Fibroblast of mammary gland (primary cell): ENCODE results near the gene PAIP2.

Source experiments
- DNase-seq: peaks from one replicate; pipeline ENCODE4 v3.0.0-alpha.2; 2010; ENCODE audit warnings: low read depth
- H3K4me3 ChIP-seq: 2 replicates; pipeline ENCODE4 v1.5.1; 2011; ENCODE audit warnings: low read depth, mild to moderate bottlenecking, low read length, moderate library complexity; ENCODE audit not compliant: control insufficient read depth
- TF ChIP-seq, protein P1 (sequence below): conservative IDR thresholded peaks from 2 replicates; pipeline ENCODE4 v1.5.1; 2011; ENCODE audit warnings: low read depth, low read length, inconsistent platforms; ENCODE audit not compliant: control insufficient read depth, insufficient read depth

The PAIP2 gene

GRCh38 chr5:139368613-139369012, 27.0 kb downstream of the PAIP2 start:
- H3K4me3 ChIP-seq: no peak overlapping the region
- no peak for DNase-seq
- TF ChIP-seq, protein P1, sequence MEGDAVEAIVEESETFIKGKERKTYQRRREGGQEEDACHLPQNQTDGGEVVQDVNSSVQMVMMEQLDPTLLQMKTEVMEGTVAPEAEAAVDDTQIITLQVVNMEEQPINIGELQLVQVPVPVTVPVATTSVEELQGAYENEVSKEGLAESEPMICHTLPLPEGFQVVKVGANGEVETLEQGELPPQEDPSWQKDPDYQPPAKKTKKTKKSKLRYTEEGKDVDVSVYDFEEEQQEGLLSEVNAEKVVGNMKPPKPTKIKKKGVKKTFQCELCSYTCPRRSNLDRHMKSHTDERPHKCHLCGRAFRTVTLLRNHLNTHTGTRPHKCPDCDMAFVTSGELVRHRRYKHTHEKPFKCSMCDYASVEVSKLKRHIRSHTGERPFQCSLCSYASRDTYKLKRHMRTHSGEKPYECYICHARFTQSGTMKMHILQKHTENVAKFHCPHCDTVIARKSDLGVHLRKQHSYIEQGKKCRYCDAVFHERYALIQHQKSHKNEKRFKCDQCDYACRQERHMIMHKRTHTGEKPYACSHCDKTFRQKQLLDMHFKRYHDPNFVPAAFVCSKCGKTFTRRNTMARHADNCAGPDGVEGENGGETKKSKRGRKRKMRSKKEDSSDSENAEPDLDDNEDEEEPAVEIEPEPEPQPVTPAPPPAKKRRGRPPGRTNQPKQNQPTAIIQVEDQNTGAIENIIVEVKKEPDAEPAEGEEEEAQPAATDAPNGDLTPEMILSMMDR: peak; percentile 10

DNA sequence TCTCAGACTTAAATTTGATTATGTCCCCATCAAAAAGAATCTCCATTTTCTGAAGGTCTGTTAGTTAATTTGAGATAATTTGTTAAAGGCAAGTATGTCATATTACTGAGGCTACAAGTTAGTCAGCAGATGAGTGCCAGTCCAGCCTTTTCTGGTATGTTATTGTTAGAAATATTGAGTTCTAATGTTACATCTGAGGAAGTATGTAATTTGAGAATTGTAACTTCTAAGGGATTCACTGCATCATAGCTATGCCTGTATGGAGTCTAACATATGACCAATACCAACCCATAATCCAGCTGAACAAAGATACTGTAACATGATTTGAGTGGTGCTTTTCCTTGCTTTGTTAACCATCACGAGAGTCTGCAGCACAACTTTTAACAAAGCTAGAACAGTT, 27.5 kb downstream of the PAIP2 start:
- no peak overlapping the region for H3K4me3 ChIP-seq
- TF ChIP-seq, protein P1: no peak
- peak; percentile 64 for DNase-seq

DNA sequence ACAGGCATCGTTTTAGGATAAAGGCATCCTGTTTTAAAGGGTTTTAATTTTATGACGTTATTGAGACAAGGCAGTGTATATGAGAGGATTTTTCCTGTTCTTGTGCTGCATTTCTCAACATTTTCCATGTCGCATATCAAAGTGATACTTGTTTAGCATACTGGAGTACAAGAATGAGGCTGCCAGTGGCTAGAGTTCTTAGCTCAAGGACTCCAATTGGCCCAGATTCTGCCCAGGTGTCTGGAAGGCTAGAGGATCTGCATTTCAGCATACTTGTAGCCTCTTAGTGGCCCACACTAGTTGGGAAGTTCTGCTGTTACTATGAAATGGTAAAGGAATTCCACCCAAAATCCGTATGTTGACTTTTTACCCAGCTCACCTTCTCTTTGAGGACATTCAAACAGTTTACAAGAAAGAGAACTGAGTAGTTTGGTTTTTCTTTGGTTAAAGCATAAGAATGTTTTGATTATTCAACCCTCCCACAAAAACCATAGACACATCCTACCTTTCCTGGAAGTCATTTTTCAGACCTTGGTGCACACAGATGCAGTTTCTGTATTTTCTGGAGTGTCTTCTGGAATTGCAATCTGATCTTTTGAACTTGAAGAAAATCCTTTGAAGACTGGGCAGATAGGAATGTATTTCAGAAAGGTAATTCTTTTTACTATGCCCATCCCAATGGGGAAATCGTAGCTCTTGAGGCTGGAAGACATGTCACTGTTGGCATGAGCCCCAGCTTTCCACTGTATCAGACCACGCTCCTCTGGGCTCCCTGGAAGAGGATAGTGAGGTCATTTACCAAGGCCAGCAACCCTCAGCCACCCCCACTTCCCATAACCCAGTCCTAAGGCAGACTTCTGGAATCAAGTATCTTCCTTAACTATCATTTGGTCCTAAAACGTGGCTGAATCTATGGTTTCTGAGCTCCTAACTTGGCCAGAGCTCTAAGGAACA, 30.1 kb downstream of the PAIP2 start:
- TF ChIP-seq, protein P1: no peak
- peak; percentile 67 for DNase-seq
- no peak overlapping the region for H3K4me3 ChIP-seq

GRCh38 chr5:139374909-139375308, 33.3 kb downstream of the PAIP2 start:
- no peak overlapping the region for H3K4me3 ChIP-seq
- TF ChIP-seq, protein P1: no peak
- DNase-seq: no peak

DNA sequence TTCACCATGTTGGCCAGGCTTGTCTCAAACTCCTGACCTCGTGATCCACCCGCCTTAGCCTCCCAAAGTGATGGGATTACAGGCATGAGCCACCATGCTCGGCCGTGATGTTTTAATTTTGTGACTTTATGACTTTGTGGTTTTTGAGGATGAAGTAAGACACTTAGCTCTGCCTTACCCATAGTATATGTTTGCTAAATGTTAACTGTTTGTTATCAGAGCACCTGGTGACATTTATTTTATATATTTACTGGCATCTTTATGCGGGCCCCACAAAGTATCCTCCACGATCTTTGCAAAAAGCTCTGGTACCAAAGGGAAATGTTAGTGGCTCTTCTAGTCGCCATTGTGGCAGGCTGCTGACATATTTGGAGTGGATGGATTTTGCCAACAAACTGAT, 34.7 kb downstream of the PAIP2 start:
- TF ChIP-seq, protein P1: no peak
- DNase-seq: no peak
- no peak overlapping the region for H3K4me3 ChIP-seq

DNA sequence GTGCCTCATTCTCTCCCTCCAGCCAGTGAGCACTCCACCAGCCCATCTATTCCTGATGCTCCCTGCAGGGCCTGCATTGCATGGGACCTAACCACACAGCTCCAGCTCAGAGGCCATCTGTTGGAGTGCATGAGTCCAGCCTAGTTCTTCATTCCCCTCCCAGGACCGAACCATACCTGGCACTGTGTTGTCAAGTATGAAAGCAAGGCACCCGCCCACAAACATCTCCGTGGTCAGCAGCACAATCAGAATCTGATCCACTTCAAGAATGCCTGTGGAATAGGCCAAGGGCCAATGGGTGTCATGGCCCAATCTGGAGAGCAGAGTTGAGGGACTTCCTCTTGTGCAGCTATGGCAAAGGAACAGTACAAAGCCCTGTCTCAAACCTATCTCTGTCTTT, 35.6 kb downstream of the PAIP2 start:
- no peak overlapping the region for H3K4me3 ChIP-seq
- TF ChIP-seq, protein P1: no peak
- no peak for DNase-seq
